Stimulated activated CD4-positive, alpha-beta T cell treated with anti-CD3 and anti-CD28 coated beads, TNF-alpha, amount 100 ng/mL, for 1 hour (primary cell): ENCODE measurements around the gene KRT1.
A peak's percentile ranks its signal among the peaks of the same experiment; 100 is the strongest.

ENCODE experiments used
- DNase-seq, 3 donors: peaks; one replicate each; pipeline ENCODE4 v3.0.0-alpha.2; 2020; ENCODE audit warnings: low read depth in 3 of 3, low spot score in 1 of 3

KRT1 gene

DNA sequence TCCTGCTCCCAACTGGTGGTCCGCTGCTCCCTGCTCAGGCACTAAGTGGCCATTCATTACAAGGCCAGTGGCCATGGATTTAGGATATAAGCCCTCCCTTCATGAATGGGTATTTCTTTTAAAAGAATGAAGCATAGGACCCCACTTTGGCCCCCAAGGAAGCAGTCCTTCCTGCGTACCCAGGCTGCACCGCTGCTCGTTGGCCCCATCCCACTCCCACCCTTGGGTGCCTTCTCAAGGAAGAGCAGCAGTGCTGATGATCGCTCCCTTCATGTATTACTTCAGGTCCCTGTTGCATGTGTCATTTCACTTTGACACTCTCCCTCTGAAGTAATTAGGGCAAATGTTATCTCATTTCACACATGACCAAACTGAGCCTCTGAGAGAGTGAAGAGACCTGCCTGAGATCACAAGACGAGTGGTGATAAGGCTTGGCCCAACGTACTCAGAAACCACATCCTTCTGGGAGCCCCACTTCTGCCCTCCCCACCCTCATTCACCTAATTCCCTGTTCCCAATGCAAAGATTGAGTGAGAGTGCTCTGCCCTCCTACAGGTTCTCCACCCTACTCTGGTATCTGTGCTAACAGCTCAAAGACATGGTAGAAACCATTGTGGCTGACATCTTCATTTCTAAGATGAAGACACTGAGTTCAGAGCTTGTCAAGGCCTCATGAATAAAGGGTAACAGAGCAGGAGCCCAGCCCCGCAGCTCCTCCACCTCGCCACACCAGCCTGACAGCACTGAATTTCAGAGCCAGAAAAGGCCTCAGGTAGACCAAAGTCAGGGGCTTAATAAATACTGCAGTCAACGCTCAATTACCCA lies 17.9 kb downstream of the KRT1 start:
- no peak for DNase-seq

DNA sequence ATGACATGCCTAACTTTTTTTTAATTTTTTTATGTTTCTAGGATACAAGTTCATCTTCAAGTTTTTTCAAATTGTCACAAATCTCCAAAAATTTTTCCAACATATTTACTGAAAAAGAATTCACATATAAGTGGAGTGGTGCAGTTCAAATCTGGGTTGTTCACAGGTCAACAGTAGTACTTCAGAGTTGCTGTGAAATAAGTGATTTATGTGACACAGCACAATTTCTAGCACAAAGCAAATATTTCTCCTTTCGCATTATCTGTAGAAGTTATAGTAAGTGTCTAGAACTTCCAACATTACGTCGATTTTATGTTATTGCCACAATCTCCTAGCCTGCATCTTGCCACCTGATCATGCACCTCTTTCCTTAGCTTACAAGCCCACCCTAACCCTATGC lies 18.5 kb downstream of the KRT1 start:
- DNase-seq = no peak

DNA sequence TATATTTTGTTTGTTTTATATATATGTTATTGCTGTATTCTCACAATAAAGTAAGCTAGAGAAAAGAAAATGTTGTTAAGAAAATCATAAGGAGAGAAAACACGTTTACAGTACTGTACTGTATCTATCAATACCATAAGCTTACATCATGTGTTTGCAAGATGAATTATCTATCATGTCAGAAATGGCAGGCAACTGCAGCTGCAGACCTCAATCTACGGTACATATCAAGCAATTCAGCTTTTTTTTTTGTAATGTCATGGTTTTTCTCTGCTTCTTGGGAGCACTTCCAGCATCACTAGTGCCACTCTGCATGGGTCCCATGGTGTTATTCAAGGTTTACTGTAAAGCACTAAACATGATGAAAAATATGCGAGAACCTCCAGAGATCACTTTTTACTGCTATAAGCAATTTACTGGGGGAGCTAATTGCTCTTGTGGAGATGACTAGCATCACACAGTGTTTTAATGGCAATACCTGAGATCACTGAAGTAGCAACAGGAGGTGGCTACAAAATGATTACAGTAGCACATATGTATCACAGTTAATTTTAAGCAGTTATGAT lies 19.2 kb downstream of the KRT1 start:
- DNase-seq = no peak

GRCh38 chr12:52659951-52660350 lies 20.3 kb downstream of the KRT1 start:
- DNase-seq = no peak

- no peak for DNase-seq
Measured at GRCh38 chr12:52659395-52659794, 20.8 kb downstream of the KRT1 start.

DNA sequence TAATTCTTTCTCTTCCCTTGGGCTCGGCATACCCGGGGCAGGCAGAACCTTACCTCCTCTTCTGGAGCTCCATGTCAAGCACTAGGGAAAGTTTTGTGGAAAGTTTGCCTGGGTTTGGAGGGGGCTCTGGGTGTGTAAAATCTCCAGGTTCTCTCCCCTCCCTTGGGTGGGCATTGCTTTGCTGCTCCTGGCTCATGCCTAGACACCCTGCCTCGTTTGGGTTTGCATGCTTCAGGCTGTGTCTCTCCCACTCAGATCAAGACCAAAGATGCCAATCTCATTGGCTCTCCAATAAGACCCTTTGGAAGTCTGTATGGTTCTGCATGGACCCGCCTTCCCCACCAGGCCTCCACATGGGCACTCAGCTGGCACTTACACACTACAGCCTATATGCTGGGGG lies 22.0 kb downstream of the KRT1 start:
- no peak for DNase-seq

- no peak for DNase-seq
Measured at GRCh38 chr12:52657250-52657902, 22.8 kb downstream of the KRT1 start.

GRCh38 chr12:52656616-52657015 lies 23.6 kb downstream of the KRT1 start:
- DNase-seq = no peak

- no peak for DNase-seq
Measured at GRCh38 chr12:52655720-52656124, 24.5 kb downstream of the KRT1 start.

GRCh38 chr12:52655251-52655650 lies 25.0 kb downstream of the KRT1 start:
- no peak for DNase-seq

- DNase-seq = no peak
Measured at GRCh38 chr12:52651726-52652261, 28.4 kb downstream of the KRT1 start, which contains the start of gene KRT2. TSS of gene KRT2 (minus strand) at chr12:52652211. CDS start at chr12:52652142, 69 bp downstream.

GRCh38 chr12:52650520-52651081 lies 29.6 kb downstream of the KRT1 start:
- no peak for DNase-seq

DNA sequence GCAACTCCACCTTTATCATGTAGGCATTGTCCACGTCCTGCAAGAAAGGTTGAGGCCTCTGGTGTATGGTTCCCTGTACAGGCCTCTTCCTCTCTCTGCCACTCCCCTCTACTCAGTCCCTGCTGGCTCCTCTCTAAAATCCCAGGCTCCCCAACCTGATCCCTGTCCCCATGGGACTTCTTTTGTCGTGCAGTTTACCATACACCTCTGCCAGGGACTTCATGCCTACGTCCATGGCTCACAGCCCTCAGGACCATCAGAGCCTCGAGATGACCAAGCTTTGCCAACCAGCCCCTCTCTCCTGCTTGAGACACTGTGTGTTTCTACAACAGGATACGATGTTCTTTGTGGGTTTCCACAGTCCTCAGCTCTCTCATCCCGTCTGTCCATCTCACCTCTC lies 31.1 kb downstream of the KRT1 start:
- DNase-seq = no peak

DNA sequence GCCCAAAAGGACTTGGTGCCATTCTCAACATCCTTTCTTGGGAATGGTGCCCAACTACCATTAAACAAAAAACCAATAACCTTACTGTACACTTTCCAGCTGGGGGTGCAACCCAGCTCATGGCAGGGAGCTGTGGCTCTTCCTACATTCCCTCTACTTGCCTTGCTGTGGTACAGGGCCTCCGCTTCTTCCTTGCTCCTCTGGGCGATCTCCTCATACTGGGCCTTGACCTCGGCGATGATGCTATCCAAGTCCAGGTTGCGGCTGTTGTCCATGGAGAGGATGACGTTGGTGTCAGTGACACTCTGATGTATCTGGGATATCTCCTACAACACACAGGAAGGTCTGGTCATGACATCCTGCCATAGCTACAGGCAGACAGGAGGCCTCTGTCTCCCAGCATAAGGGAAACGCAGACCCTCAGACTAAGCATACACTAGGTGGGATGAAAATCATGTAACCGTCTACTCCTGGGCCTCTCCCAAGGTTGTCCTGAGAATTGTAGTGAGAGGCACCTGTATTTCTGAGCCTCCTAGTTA lies 32.1 kb downstream of the KRT1 start:
- DNase-seq = no peak

GRCh38 chr12:52647601-52648000 lies 32.6 kb downstream of the KRT1 start:
- no peak for DNase-seq

DNA sequence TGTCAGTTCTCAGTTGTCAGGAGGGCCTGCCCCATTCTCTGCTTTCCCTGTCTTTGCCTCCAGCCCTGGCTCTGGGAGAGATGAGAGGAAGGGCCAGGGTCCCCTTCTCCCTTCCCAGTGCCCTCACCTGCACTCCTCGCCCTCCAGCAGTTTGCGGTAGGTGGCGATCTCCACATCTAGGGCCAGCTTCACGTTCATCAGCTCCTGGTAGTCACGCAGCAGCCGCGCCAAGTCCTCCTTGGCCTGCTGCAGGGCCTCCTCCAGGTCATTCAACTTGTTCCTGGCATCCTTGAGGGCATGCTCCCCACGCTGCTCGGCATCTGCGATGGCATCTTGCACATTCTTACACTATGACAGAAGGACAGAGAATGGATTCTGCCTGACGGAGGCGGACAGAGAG lies 33.6 kb downstream of the KRT1 start:
- DNase-seq = no peak

GRCh38 chr12:52645982-52646381 lies 34.2 kb downstream of the KRT1 start:
- no peak for DNase-seq

GRCh38 chr12:52645120-52645761 lies 35.0 kb downstream of the KRT1 start:
- DNase-seq = peak in 1 of 3 donors; percentile 12

DNA sequence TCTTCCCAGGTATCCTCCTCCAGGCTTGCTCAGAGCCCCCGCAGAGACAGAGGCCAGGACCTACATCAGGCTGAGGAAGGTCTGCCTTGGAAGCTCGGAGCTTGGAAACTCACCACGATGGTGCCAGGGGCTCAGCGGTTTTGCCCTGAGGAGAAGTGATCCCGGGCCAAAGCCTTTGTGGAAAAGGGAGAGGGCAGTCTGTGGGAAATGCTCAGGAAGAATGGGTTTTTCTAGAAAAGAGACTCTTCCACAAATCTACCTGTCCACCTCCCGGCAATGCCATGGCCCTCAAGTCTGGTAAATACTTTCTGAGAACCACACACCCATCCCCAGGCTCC lies 36.2 kb downstream of the KRT1 start:
- DNase-seq = no peak

GRCh38 chr12:52643233-52644077 lies 36.8 kb downstream of the KRT1 start:
- no peak for DNase-seq
